Upper lobe of left lung (tissue), 6 donors: Measurements from ENCODE around the gene SLX4IP. TPM values are rescaled to one million over a fixed set of nuclear protein-coding genes. Genes with fewer than 3 reads are reported as not detected.

Experiments used
- ATAC-seq, 2 donors: fragments of 200-7000 bp; cut with Tn5 transposase; one replicate each; pipeline ENCODE4 v1.9.1; 2022; ENCODE audit warnings: mild to moderate bottlenecking in 2 of 2, moderate library complexity in 2 of 2; ENCODE audit not compliant: low FRiP score in 2 of 2
- DNase-seq, 2 donors: peaks; one replicate each; pipeline ENCODE4 v3.0.0-alpha.2; 2019 to 2020
- H3K27ac ChIP-seq, 4 donors: fragments of 200-600 bp; sonication (generic); one replicate each; pipeline ENCODE4 v1.5.1; 2016 to 2019
- H3K27me3 ChIP-seq, 4 donors: fragments of 200-600 bp; sonication (generic); one replicate each; pipeline ENCODE4 v1.5.1; 2017 to 2019
- H3K36me3 ChIP-seq, 4 donors: fragments of 200-600 bp; sonication (generic); one replicate each; pipeline ENCODE4 v1.5.1; 2016 to 2019
- H3K4me1 ChIP-seq, 4 donors: fragments of 200-600 bp; sonication (generic); one replicate each; pipeline ENCODE4 v1.5.1; 2018 to 2019
- H3K4me3 ChIP-seq, 4 donors: fragments of 200-600 bp; sonication (generic); one replicate each; pipeline ENCODE4 v1.5.1; 2017 to 2019; ENCODE audit warnings: mild to moderate bottlenecking in 2 of 4, moderate library complexity in 1 of 4
- H3K9me3 ChIP-seq, 4 donors: fragments of 200-600 bp; sonication (generic); one replicate each; pipeline ENCODE4 v1.5.1; 2018 to 2019
- CTCF ChIP-seq, 6 experiments: fragments of 450-650 bp in 4 of 6; fragments of 200-600 bp in 2 of 6; sonication (generic) in 2 of 6; IDR thresholded peaks; one replicate each; pipeline ENCODE4 v1.5.1; 2016 to 2019; ENCODE audit warnings: antibody characterized with exemption in 6 of 6
- EP300 ChIP-seq, 4 donors: sonication (generic); formaldehyde crosslinking; IDR thresholded peaks; one replicate each; pipeline ENCODE4 v1.5.1; 2017; ENCODE audit warnings: antibody characterized with exemption in 4 of 4, control low read depth in 2 of 4
- POLR2A ChIP-seq, 4 donors: fragments of 450-650 bp; IDR thresholded peaks; one replicate each; pipeline ENCODE4 v1.5.1; 2016 to 2017; ENCODE audit warnings: antibody characterized with exemption in 4 of 4, mild to moderate bottlenecking in 2 of 4
- POLR2AphosphoS5 ChIP-seq, 2 donors: sonication (generic); formaldehyde crosslinking; IDR thresholded peaks; one replicate each; pipeline ENCODE4 v1.5.1; 2017; ENCODE audit warnings: antibody characterized with exemption in 2 of 2
- WGBS, 2 donors: methylation state at CpG; one replicate each; pipeline ENCODE4 v1.1.5; 2017 to 2018; 5-methylcytosine and 5-hydroxymethylcytosine counted together
- total RNA-seq, 6 donors: library from RNA; depleted of rRNA in 4 of 6; stranded (reverse); fragments of >200 nt in 4 of 6; gene quantifications; one replicate each; pipeline versions ENCODE4 v1.1.0 to v1.2.1, GENCODE V29; 2016 to 2021
- donor health status: DM: no; HTN: no; CAD: no; lungs with moderate emphysema.
- donor health status: DM: no; HTN: yes; CAD: no; lungs with severe emphysema.

The SLX4IP gene
- total RNA-seq, 6 donors from 2014 or later, result 3.2 to 6.0 (median 4.5) TPM

GRCh38 chr20:10647909-10648308 is 212.8 kb downstream of the SLX4IP start:
- ATAC-seq (no peak), DNase-seq (no peak)
- Histone ChIP-seq H3K36me3 (peaks cover 50 to 99% (median 88%) of the 10 kb centered on the region in 4 donors), H3K9me3 (no peaks in the 10 kb centered on the region), H3K4me3 (no peak overlapping the region), H3K27me3 (no peaks in the 10 kb centered on the region), H3K27ac (no peak overlapping the region), H3K4me1 (peaks cover 7 to 26% (median 16%) of the 10 kb centered on the region in 4 donors)
- TF ChIP-seq CTCF (IDR thresholded peaks at IDR 0.05) (no peak), POLR2AphosphoS5 (IDR thresholded peaks at IDR 0.05) (no peak), POLR2A (IDR thresholded peaks at IDR 0.05) (no peak), EP300 (IDR thresholded peaks at IDR 0.05) (no peak)
- WGBS, 2 donors, result 88 to 90% methylated on average over 11 of the region's 11 CpGs

GRCh38 chr20:10648651-10649050 is 213.5 kb downstream of the SLX4IP start:
- TF ChIP-seq POLR2AphosphoS5 (IDR thresholded peaks at IDR 0.05), result no peak
- no peak for TF ChIP-seq EP300 (IDR thresholded peaks at IDR 0.05)
- TF ChIP-seq CTCF (IDR thresholded peaks at IDR 0.05), result no peak
- no peak for TF ChIP-seq POLR2A (IDR thresholded peaks at IDR 0.05)
- Histone ChIP-seq H3K36me3 (peaks cover 46 to 92% (median 82%) of the 10 kb centered on the region in 4 donors), H3K27ac (no peak overlapping the region), H3K9me3 (no peaks in the 10 kb centered on the region), H3K4me1 (peaks cover 14 to 30% (median 23%) of the 10 kb centered on the region in 4 donors), H3K4me3 (no peak overlapping the region), H3K27me3 (no peaks in the 10 kb centered on the region)
- DNase-seq (no peak), ATAC-seq (no peak)
- 87 to 94% methylated on average over 8 of the region's 8 CpGs for WGBS, 2 donors

GRCh38 chr20:10649080-10649796 is 214.1 kb downstream of the SLX4IP start:
- Histone ChIP-seq H3K27me3 (no peaks in the 10 kb centered on the region), H3K9me3 (no peaks in the 10 kb centered on the region), H3K4me1 (peaks cover 20 to 36% (median 28%) of the 10 kb centered on the region in 4 donors), H3K36me3 (peaks cover 42 to 86% (median 76%) of the 10 kb centered on the region in 4 donors), H3K27ac (no peak overlapping the region), H3K4me3 (no peak overlapping the region)
- 88 to 94% methylated on average over 8 of the region's 8 CpGs for WGBS, 2 donors
- DNase-seq, result no peak
- ATAC-seq, result no peak
- TF ChIP-seq EP300 (IDR thresholded peaks at IDR 0.05), result no peak
- no peak for TF ChIP-seq POLR2AphosphoS5 (IDR thresholded peaks at IDR 0.05)
- TF ChIP-seq POLR2A (IDR thresholded peaks at IDR 0.05), result no peak

GRCh38 chr20:10649797-10650160 is 214.7 kb downstream of the SLX4IP start:
- peaks cover 41 to 81% (median 72%) of the 10 kb centered on the region in 4 donors for H3K36me3 ChIP-seq
- no peaks in the 10 kb centered on the region for H3K9me3 ChIP-seq
- 78 to 86% methylated on average over 3 of the region's 3 CpGs for WGBS, 2 donors
- peaks cover 26 to 38% (median 31%) of the 10 kb centered on the region in 4 donors for H3K4me1 ChIP-seq
- ATAC-seq (no peak), DNase-seq (no peak)
- no peak overlapping the region for H3K4me3 ChIP-seq
- H3K27me3 ChIP-seq, result no peaks in the 10 kb centered on the region
- no peak overlapping the region for H3K27ac ChIP-seq
- TF ChIP-seq POLR2AphosphoS5 (IDR thresholded peaks at IDR 0.05) (no peak), EP300 (IDR thresholded peaks at IDR 0.05) (no peak), POLR2A (IDR thresholded peaks at IDR 0.05) (no peak), CTCF (IDR thresholded peaks at IDR 0.05) (no peak)

GRCh38 chr20:10651227-10651990 is 216.3 kb downstream of the SLX4IP start:
- ATAC-seq, result no peak
- 65 to 92% methylated on average over 6 to 15 of the region's 15 CpGs for WGBS, 2 donors
- Histone ChIP-seq H3K9me3 (no peaks in the 10 kb centered on the region), H3K4me1 (peaks cover 38 to 42% (median 39%) of the 10 kb centered on the region in 4 donors), H3K4me3 (no peak overlapping the region), H3K36me3 (peaks cover 33 to 79% (median 63%) of the 10 kb centered on the region in 4 donors), H3K27ac (peak overlapping the region in 2 of 4 donors; percentile 59 to 69), H3K27me3 (no peaks in the 10 kb centered on the region)
- no peak for TF ChIP-seq EP300 (IDR thresholded peaks at IDR 0.05)
- no peak for TF ChIP-seq CTCF (IDR thresholded peaks at IDR 0.05)
- TF ChIP-seq POLR2A (IDR thresholded peaks at IDR 0.05), result no peak
- TF ChIP-seq POLR2AphosphoS5 (IDR thresholded peaks at IDR 0.05), result no peak
- DNase-seq, result no peak
